ENCODE measurements around the gene GOSR2. TPM values are rescaled to one million over a fixed set of nuclear protein-coding genes. Genes with fewer than 3 reads are reported as not detected.

The GOSR2 gene
- polyA plus RNA-seq, 1 of the 3 experiments (the other 2 are of a cell fraction), result 74.2 TPM

- no peak overlapping the region for H3K27ac ChIP-seq (ENCODE audit: low read depth in 2 of 2, low read length in 1 of 2)
- no peaks in the 10 kb centered on the region for H3K9me3 ChIP-seq
- H3K9ac ChIP-seq, result no peak overlapping the region
- POLR2A ChIA-PET, result no interaction called here
- no peaks in the 10 kb centered on the region for H3K4me1 ChIP-seq (ENCODE audit: control insufficient read depth in 1 of 2, insufficient read depth in 2 of 2, low read depth in 1 of 2, low read length in 1 of 2)
- no peak overlapping the region for H2AFZ ChIP-seq (ENCODE audit: low read depth)
- H3F3A ChIP-seq (replicated peaks; ENCODE audit: insufficient read depth), result no peaks in the 10 kb centered on the region
- H3K79me2 ChIP-seq (ENCODE audit: insufficient read depth), result no peaks in the 10 kb centered on the region
- CTCF ChIA-PET, result interaction anchor here (0.6 to 1.6 kb wide), 5 partner anchors 12 to 100 kb away, joined by 3 to 7 read pairs (median 3); no protein-coding TSS in a partner anchor
- H3K9me2 ChIP-seq, result no peaks in the 10 kb centered on the region
- peaks cover 4% of the 10 kb centered on the region for H3K27me3 ChIP-seq (ENCODE audit: insufficient read depth)
- H4K20me1 ChIP-seq (ENCODE audit: insufficient read depth), result no peaks in the 10 kb centered on the region
- no peaks in the 10 kb centered on the region for H3K36me3 ChIP-seq (replicated peaks in 1 of 2; ENCODE audit: control insufficient read depth in 1 of 2, insufficient read depth in 2 of 2, low read length in 1 of 2)
- no peak for DNase-seq
- H3K4me2 ChIP-seq, result no peak overlapping the region
- no peak overlapping the region for H3K4me3 ChIP-seq (ENCODE audit: low read depth in 2 of 2, low read length in 1 of 2)
- TF ChIP-seq ZBTB33 (IDR thresholded peaks at IDR 0.05; ENCODE audit: borderline replicate concordance, low read depth) (no peak), EP300 (IDR thresholded peaks at IDR 0.05; ENCODE audit: borderline replicate concordance in 1 of 2, low read depth in 1 of 2, low read length in 1 of 2) (no peak), REST (IDR thresholded peaks at IDR 0.05; ENCODE audit: low read depth, low read length) (no peak)
- WGBS (ENCODE audit: low lambda C conversion rate), result 69% methylated on average over 9 of the region's 9 CpGs
Measured at GRCh38 chr17:46901291-46901690, 21.7 kb upstream of the GOSR2 start.

DNA sequence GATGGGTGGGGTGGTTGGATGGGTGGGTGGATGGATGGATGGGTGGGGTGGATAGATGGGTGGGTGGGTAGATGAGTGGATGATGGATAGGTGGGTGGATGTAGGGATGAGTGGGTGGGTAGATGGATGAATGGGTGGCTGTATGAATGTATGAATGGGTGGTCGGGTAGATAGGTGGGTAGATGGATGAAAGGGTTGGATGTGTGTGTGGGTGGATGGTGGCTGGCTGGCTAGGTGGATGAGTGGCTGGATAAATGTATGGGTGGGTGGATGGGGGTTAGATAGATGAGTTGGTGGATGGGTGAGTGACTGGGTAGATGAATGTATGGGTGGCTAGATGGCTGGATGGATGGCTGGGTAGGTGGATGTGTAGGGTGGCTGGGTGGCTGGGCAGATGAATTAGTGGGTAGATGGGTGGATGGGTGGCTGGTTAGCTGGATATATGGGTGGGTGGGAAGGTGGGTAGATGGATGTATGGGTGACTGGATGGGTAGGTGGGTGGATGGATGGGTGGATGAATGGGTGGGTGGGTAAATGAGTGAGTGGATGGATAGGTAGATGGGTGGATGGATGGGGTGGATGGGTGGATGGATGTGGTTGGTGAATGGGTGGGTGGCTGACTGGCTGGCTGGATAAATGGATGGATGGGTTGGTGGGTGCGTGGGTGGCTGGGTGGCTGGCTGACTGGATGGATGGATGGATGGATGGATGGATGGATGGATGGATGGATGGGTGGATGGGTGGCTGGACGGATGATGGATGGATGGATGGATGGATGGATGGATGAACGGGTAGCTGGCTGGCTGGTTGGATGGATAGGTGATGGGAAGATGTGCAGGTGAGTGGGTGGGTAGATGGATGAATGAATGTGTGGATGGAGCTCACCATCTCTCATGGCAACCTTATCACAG lies 18.9 kb upstream of the GOSR2 start:
- ChIA-PET POLR2A (no interaction called here), CTCF (interaction anchor here (1.0 to 2.5 kb wide), 2 partner anchors 11 to 37 kb away, joined by 3 to 9 read pairs; no protein-coding TSS in a partner anchor)
- Histone ChIP-seq H3K4me3 (ENCODE audit: low read depth in 2 of 2, low read length in 1 of 2) (no peak overlapping the region), H2AFZ (ENCODE audit: low read depth) (no peak overlapping the region), H3K4me2 (no peak overlapping the region), H3K4me1 (ENCODE audit: control insufficient read depth in 1 of 2, insufficient read depth in 2 of 2, low read depth in 1 of 2, low read length in 1 of 2) (no peaks in the 10 kb centered on the region), H3K27ac (ENCODE audit: low read depth in 2 of 2, low read length in 1 of 2) (no peak overlapping the region), H3K79me2 (ENCODE audit: insufficient read depth) (no peaks in the 10 kb centered on the region), H4K20me1 (ENCODE audit: insufficient read depth) (no peaks in the 10 kb centered on the region), H3F3A (replicated peaks; ENCODE audit: insufficient read depth) (no peaks in the 10 kb centered on the region), H3K9ac (no peak overlapping the region), H3K27me3 (ENCODE audit: insufficient read depth) (peaks cover 11% of the 10 kb centered on the region), H3K9me3 (no peaks in the 10 kb centered on the region), H3K9me2 (no peaks in the 10 kb centered on the region), H3K36me3 (replicated peaks in 1 of 2; ENCODE audit: control insufficient read depth in 1 of 2, insufficient read depth in 2 of 2, low read length in 1 of 2) (no peaks in the 10 kb centered on the region)
- TF ChIP-seq FOXM1 (IDR thresholded peaks at IDR 0.05; ENCODE audit: low read depth) (no peak), POLR2AphosphoS5 (IDR thresholded peaks at IDR 0.05; ENCODE audit: low read depth, low read length) (no peak), ELF1 (IDR thresholded peaks at IDR 0.05) (no peak), NFIC (IDR thresholded peaks at IDR 0.05; ENCODE audit: borderline replicate concordance) (no peak), EZH2phosphoT487 (IDR thresholded peaks at IDR 0.05; ENCODE audit: borderline replicate concordance, low read depth) (no peak)
- TF ChIP-seq, protein P1, sequence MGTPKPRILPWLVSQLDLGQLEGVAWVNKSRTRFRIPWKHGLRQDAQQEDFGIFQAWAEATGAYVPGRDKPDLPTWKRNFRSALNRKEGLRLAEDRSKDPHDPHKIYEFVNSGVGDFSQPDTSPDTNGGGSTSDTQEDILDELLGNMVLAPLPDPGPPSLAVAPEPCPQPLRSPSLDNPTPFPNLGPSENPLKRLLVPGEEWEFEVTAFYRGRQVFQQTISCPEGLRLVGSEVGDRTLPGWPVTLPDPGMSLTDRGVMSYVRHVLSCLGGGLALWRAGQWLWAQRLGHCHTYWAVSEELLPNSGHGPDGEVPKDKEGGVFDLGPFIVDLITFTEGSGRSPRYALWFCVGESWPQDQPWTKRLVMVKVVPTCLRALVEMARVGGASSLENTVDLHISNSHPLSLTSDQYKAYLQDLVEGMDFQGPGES (IDR thresholded peaks at IDR 0.05; ENCODE audit: low read depth, low read length), result no peak
- TF ChIP-seq, protein P2, sequence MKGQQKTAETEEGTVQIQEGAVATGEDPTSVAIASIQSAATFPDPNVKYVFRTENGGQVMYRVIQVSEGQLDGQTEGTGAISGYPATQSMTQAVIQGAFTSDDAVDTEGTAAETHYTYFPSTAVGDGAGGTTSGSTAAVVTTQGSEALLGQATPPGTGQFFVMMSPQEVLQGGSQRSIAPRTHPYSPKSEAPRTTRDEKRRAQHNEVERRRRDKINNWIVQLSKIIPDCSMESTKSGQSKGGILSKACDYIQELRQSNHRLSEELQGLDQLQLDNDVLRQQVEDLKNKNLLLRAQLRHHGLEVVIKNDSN (IDR thresholded peaks at IDR 0.05; ENCODE audit: borderline replicate concordance, low read depth), result no peak
- no peak for DNase-seq
- 29% methylated on average over 4 of the region's 4 CpGs for WGBS (ENCODE audit: low lambda C conversion rate)
